ENCODE measurements around the gene MEGF8. TPM values are rescaled to one million over a fixed set of nuclear protein-coding genes. Genes with fewer than 3 reads are reported as not detected.
A peak's percentile ranks its signal among the peaks of the same experiment; 100 is the strongest.

The MEGF8 gene
- total and polyA plus RNA-seq, 9 of the 15 experiments (the other 6 are each of a cell fraction or from before 2014, with no cell fraction given), result 0.28 to 13.1 (median 3.0) TPM

- TF ChIP-seq SMARCA5 (IDR thresholded peaks at IDR 0.05) (peak; percentile 37; the same call in 1 of the 2 replicates), SOX6 (IDR thresholded peaks at IDR 0.05) (no peak), SMAD4 (CRISPR knock-in tag; conservative IDR thresholded peaks at IDR 0.05) (no peak), SRSF3 (IDR thresholded peaks at IDR 0.05; ENCODE audit: insufficient read depth, low read length) (no peak), LEF1 (IDR thresholded peaks at IDR 0.05) (no peak), NONO (IDR thresholded peaks at IDR 0.05; ENCODE audit: low read depth in 2 of 2, low read length in 1 of 2) (peak in 1 of 2 experiments; percentile 11; a peak in 1 of 4 replicates), SNIP1 (IDR thresholded peaks at IDR 0.05; ENCODE audit: low read depth) (no peak), FUS (optimal IDR thresholded peaks at IDR 0.05; ENCODE audit: low read depth, low read length) (no peak), GATAD2B (IDR thresholded peaks at IDR 0.05; ENCODE audit: borderline replicate concordance) (no peak), ZEB2 (IDR thresholded peaks at IDR 0.05) (peak; percentile 55), ZNF124 (CRISPR knock-in tag; IDR thresholded peaks at IDR 0.05) (no peak), DACH1 (IDR thresholded peaks at IDR 0.05; ENCODE audit: partially characterized antibody) (no peak), POLR2A (conservative IDR thresholded peaks at IDR 0.05) (peak; percentile 67), SMARCA4 (IDR thresholded peaks at IDR 0.05) (no peak), ZBTB8A (IDR thresholded peaks at IDR 0.05; ENCODE audit: partially characterized antibody) (no peak), ZBED1 (IDR thresholded peaks at IDR 0.05) (no peak), SAFB (IDR thresholded peaks at IDR 0.05; ENCODE audit: borderline replicate concordance, low read depth, low read length) (no peak), SMARCE1 (IDR thresholded peaks at IDR 0.05) (no peak), EGR1 (conservative IDR thresholded peaks at IDR 0.05) (no peak), ZNF431 (CRISPR knock-in tag; IDR thresholded peaks at IDR 0.05) (no peak), PHF8 (IDR thresholded peaks at IDR 0.05; ENCODE audit: borderline replicate concordance, low read length) (no peak)
- TF ChIP-seq, protein P1, sequence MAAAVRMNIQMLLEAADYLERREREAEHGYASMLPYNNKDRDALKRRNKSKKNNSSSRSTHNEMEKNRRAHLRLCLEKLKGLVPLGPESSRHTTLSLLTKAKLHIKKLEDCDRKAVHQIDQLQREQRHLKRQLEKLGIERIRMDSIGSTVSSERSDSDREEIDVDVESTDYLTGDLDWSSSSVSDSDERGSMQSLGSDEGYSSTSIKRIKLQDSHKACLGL (CRISPR knock-in tag; IDR thresholded peaks at IDR 0.05; ENCODE audit: borderline replicate concordance, poor library complexity, severe bottlenecking), result no peak
- TF ChIP-seq, protein P2, sequence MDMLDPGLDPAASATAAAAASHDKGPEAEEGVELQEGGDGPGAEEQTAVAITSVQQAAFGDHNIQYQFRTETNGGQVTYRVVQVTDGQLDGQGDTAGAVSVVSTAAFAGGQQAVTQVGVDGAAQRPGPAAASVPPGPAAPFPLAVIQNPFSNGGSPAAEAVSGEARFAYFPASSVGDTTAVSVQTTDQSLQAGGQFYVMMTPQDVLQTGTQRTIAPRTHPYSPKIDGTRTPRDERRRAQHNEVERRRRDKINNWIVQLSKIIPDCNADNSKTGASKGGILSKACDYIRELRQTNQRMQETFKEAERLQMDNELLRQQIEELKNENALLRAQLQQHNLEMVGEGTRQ (CRISPR knock-in tag; IDR thresholded peaks at IDR 0.05), result no peak
Observed at GRCh38 chr19:42295831-42296525, 29.5 kb upstream of the MEGF8 start (continued).

Data from K562 (cell line).